Endometrial microvascular endothelial cells (primary cell): Measurements from ENCODE around the gene GDAP1L1. TPM values are rescaled to one million over a fixed set of nuclear protein-coding genes. Genes with fewer than 3 reads are reported as not detected.

Experiments
- in situ Hi-C: cut with HindIII; loops from 2 replicates; pipeline ENCODE4 v1.10.0; 2017; ENCODE audit warnings: low sequenced_read_pairs, low pct_unique_long_range_greater_than_20kb; ENCODE audit errors: inconsistent ontology term
- total RNA-seq: library from RNA; depleted of rRNA; stranded (reverse); fragments of >200 nt; gene quantifications from one replicate; pipeline ENCODE4 v1.2.3, GENCODE V29; 2015; ENCODE audit errors: inconsistent ontology term

The GDAP1L1 gene
- total RNA-seq, 1 donor from 2014 or later: not detected

- in situ Hi-C loops: no loop called here
Observed at GRCh38 chr20:44247586-44248409, 690 bp downstream of the GDAP1L1 start.

DNA sequence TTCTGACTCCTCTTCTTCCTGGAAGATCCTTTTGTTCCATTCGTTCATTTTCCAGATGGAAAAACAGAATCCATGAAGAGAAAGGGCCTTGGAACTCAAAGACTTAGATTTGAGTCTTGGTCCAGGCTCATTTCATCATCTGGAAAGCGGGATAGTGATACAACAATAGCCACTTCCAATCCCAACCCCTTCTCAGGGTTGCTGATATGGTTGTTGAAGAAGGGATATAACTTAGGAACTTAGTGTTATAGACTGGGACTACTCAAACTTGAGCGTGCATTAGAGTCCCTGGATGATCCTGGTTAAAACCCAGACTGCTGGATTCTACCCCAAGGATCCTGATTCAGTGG is 1.3 kb downstream of the GDAP1L1 start:
- in situ Hi-C loops: no loop called here

- in situ Hi-C loops: no loop called here
Observed at GRCh38 chr20:44251284-44251683, 4.2 kb downstream of the GDAP1L1 start.

DNA sequence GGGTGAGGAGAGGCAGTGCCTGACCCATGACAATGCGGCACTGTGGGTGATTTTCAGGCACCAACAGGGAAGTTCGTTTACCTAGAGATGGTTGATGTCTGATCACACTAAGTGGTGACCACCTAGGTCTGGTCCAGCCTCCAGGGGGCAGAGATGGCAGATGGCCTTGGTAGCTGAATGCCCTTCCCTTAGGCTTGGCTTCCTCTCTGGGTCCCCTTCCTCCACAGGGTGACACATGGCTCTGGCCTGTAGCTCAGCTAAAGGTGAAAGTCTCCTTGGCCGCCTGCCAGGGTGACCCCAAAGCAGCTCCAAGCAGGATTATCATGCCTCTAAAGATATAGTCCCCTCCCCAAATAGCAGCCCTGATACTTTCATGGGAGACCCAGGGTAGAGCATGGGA is 6.4 kb downstream of the GDAP1L1 start:
- in situ Hi-C loops: no loop called here

GRCh38 chr20:44254073-44254472 is 7.0 kb downstream of the GDAP1L1 start:
- in situ Hi-C loops: no loop called here

GRCh38 chr20:44255942-44256341 is 8.8 kb downstream of the GDAP1L1 start:
- in situ Hi-C loops: no loop called here

DNA sequence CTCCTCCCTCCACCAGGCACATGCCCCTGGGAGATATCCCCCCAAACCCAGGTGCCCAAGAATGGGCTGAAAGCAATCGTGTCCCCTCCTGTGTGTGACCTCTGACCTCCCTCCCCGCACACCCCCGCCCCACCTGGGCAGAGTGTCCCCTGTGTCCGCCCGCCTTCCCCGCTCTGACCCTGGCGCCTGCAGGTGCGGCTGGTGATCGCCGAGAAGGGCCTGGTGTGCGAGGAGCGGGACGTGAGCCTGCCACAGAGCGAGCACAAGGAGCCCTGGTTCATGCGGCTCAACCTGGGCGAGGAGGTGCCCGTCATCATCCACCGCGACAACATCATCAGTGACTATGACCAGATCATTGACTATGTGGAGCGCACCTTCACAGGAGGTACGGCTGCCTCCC is 9.9 kb downstream of the GDAP1L1 start:
- in situ Hi-C loops: no loop called here

DNA sequence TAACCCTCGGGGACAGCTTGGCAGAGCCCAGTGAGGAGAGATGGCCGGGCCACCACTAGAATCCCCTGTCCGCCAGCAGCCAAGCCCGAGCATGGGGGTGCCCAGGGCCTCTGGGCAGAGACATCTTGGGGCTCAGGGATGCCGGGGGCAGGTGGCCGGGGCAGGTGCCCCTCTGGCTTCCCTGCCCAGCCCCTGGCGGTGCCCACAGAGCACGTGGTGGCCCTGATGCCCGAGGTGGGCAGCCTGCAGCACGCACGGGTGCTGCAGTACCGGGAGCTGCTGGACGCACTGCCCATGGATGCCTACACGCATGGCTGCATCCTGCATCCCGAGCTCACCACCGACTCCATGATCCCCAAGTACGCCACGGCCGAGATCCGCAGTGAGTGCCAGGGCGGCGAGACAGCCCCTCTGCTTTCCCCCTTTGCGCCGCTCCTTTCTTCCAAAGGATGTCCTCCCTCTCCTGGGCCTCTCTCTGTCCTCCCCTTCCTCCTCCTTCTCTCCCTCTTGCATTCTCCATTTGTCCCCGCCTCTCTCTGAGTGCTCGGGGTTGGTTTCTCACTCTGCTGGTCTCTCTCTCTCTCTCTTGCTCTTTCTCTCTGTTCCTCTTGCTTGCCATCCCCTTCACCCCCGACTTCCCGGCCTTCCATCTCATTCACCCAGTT is 11.2 kb downstream of the GDAP1L1 start:
- in situ Hi-C loops: no loop called here

GRCh38 chr20:44264287-44264686 is 17.2 kb downstream of the GDAP1L1 start:
- in situ Hi-C loops: no loop called here

- in situ Hi-C loops: no loop called here
Observed at GRCh38 chr20:44268802-44269201, 21.7 kb downstream of the GDAP1L1 start.

- in situ Hi-C loops: no loop called here
Observed at GRCh38 chr20:44271915-44272663, 25.0 kb downstream of the GDAP1L1 start.

- in situ Hi-C loops: no loop called here
Observed at GRCh38 chr20:44273231-44274215, 26.4 kb downstream of the GDAP1L1 start.

GRCh38 chr20:44274303-44275017 is 27.4 kb downstream of the GDAP1L1 start:
- in situ Hi-C loops: no loop called here

DNA sequence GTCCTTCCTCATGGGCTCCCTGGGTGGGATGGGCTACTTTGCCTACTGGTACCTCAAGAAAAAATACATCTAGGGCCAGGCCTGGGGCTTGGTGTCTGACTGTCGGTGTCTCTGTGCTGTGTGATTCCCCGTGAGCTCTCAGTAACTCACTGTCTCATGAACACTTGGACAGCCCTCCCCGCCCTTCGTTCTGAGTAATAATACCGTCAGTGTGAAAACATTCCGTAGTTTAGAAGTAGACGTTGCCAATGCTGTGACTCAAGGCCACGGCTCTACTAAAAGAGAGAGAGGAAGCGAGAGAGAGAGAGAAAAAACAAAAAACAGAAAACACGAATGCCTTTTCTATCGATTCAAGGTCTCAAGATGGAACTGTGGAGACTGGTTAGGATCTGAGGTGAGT is 32.1 kb downstream of the GDAP1L1 start:
- in situ Hi-C loops: no loop called here

DNA sequence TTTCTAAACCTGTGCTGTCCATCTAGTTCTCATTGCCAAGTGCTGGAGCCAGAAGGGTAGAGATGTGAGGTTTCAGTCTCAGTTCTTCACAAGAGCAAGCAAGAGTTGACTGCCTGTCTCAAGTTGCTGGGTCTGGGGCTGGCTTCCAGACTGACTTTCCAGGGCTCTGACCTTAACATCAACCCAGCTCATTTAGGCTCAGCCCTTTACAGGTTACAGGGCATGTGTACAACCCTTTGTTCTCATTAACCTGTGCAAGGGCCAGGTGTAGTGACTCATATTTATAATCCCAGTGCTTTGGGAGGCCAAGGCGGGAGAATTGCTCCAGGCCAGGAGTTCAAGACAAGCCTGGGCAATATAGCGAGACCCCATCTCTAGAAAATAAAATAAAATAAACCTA is 33.3 kb downstream of the GDAP1L1 start:
- in situ Hi-C loops: no loop called here

- in situ Hi-C loops: no loop called here
Observed at GRCh38 chr20:44282192-44282591, 35.1 kb downstream of the GDAP1L1 start.

GRCh38 chr20:44284032-44284431 is 36.9 kb downstream of the GDAP1L1 start:
- in situ Hi-C loops: no loop called here
